SKM-1 treated with dmso at 0.1 percent for 144 hours (cell line): ENCODE results near the gene CDK8.
"Not testable (repeated sequence)": the region's sequence is repeated elsewhere in the genome, so short reads cannot be mapped to it uniquely, and the experiment has no call there.

Source experiments
- DNase-seq: peaks from one replicate; lab custom pipeline; 2025; ENCODE audit not compliant: unreplicated experiment; lab: John Stamatoyannopoulos, UW

Gene CDK8

DNA sequence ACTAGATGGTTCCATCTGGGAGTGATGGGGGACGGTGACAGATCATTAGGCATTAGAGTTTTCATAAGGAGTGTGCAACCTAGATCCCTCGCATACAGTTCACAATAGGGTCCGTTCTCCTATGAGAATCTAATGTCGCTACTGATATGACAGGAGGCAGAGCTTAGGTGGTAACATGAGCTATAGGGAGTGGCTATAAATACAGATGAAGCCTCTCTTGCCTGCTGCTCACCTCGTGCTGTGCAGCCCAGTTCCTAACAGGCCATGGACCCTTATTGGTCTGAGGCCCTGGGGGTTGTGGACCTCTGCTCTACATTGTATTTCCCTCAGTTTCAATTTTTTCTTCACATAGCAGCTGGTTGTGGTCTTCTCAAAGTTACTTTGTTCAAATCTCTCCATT is 56.5 kb downstream of the CDK8 start:
- DNase-seq = no peak

DNA sequence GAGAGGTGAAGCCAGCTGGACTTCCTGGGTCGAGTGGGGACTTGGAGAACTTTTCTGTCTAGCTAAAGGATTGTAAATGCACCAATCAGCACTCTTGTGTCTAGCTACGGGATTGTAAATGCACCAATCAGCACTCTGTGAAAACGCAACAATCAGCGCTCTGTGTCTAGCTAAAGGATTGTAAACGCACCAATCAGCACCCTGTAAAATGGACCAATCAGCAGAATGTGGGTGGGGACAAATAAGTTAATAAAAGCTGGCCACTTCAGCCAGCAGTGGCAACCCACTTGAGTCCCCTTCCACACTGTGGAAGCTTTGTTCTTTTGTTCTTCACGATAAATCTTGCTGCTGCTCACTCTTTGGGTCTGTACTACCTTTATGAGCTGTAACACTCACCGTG is 58.1 kb downstream of the CDK8 start:
- not testable (repeated sequence) for DNase-seq

DNA sequence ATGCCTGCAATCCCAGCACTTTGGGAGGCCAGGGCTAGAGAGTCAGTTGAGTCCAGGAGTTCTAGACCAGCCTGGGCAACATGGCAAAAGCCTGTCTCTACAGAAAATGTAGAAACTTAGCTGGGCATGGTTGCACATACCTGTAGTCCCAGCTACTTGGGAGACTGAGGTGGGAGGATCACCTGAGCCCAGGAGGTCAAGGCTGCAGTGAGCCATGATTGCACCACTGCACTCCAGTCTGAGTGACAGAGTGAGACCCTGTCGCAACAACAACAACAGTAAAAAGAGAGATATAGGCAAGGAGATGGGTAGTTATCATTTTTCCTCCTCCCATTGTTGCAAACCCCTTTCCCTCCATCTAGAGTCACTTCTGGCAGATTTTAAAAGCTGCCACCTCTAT is 62.2 kb downstream of the CDK8 start:
- DNase-seq = not testable (repeated sequence)

DNA sequence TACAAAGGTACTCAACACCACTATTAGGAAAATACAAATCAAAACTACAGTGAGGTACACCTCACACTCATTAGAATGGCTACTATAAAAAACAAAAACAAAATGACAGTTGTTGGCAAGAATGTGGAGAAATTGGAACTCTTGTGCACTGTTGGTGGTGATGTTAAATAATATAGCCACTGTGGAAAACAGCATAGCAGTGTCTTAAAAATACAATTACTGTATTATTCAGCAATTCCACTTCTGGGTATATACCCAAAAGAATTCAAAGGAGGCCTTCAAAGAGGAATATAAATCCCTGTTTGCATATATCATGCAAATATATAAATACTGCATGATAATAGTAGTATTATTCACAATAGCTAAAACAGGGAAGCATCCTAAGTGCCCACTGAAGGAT is 66.8 kb downstream of the CDK8 start:
- DNase-seq = no peak

DNA sequence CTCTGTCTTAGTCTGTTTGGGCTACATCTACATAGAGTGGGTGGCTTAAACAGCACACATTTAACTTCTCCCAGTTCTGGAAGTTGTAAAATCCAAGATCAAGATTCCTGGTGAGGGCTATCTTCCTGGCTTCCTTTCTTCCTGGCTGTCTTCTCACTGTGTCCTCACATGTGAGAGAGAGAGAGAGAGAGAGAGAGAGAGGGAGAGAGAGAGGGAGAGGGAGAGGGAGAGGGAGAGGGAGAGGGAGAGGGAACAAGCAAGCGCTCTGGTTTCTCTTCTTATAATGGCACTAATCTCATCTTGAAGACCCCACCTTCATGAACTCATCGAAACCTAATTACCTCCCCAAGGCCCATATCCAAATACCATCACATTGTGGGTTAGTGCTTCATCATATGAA is 69.2 kb downstream of the CDK8 start:
- no peak for DNase-seq

DNA sequence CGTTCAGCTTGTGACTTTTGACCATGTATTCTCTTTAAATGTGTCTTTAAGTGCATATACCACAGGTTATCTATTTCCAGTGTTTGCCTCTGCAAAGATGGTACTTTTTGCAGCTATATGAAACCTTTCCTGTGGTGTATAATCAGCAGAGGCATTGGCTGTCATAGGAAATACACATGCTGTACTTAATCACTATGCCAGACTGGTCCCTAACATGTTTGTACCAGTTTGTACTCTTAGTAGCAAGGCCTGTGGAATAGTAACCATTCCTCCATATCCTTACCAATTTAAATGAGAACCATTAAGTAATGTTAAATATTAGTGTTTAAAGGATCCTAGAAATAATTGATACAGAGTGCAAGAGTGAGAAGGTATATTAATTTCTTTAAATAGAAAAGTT is 69.8 kb downstream of the CDK8 start:
- no peak for DNase-seq

DNA sequence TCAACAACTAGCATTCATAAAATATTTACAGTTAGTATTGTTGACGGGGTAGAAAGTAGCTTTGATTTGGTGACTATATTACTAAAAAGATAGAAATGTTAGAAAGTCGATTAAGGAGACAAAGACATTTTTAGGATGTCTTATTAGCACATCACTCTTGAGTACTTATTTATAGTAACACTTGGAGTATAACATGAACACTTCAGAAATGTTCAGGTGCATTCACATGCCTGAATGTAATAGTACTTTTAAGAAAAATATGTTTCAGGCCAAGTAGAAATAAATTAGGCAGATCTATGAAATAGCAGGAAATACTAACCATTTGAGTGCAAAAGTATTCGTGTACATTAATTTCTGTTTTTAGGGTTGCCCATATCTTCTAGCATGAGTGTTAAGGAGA is 70.4 kb downstream of the CDK8 start:
- DNase-seq = no peak

DNA sequence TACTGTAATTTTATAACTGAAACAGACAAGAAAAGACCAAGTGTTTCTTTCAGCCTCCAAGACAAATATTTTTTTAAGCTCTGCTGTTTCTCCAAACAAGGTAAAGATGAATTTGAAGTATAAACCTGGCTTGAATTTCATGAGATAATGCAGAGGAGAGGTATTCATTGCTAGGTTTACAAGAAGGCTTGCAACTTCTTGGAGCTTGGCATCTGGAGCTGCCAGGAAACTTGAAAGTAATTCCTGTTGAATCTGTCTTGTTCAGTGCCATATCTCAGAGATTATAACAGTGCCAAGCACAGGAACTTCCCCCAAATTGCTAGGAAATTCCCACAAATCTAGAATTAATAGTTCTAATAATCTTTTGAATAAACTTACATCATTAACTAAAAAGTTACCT is 70.9 kb downstream of the CDK8 start:
- no peak for DNase-seq

DNA sequence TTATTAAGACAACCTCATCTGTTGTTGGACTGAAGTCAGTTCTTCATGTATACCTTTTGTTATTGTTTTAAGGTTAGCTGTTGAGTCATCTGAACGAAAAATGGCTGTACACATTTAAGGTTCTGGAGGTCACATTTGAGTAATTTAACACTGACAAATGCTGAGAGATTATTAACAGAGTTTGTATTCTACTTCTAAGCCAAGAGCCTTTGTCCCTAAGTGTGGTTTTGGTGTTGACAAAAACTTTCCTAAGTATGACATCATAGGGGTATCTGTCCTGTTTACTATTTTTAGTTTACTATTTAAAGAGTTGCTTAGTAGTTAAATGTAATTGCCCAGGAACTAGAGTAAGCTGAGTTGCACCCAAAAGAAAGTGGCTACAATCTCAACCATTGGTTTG is 71.9 kb downstream of the CDK8 start:
- no peak for DNase-seq

DNA sequence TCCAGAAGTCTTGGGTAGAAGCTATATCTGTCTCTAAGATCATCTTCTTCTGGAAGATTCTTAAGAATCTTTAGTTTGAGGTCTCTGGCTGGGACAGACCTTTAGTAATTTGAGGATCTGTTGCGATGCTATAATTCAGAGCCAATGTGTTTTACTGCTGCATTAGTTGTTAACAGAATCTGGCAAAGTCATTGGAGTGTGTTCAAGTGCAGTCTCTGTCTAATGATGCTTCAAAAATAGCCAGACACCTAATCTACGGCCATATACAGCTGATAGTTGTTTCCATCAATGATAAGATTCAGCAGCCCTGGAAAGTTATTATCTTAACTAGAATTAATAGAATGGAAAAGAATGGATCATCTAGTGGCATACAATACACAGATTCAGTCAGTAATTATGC is 72.6 kb downstream of the CDK8 start:
- no peak for DNase-seq

DNA sequence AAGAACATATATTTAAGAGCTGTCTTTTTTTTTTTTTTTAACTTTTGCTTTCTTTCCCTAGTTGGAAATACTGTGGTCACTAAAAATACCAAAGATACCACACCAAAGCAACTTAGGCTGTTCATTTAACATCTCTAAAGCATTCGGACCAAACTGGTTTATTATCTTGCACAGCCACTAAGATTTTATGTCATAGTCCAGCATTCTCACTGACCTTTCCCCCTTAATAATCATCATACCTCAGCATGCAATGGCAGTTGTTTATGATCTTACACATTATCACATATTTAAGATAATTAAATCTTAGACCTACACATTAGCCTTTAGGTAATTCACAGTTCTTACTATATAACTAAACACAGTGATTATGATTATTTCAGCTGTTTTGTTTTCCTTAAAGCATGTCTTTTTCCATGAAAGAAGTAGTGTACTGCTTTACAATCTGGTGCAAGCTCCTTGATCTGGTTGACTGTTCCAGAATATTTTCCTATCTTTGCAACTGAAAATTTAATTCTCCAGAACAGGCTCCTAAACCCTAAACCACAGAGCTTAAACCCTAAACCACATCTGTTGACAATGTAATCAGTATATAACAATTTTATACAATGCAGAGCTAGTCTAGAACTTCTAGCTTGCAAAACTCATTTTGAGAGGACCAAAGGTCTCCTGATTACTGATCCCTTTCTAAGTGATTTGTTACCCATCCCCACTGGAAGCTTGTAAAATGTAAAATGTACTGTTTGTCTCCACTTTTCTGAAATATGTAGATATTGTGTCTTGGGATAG is 74.2 kb downstream of the CDK8 start:
- no peak for DNase-seq

DNA sequence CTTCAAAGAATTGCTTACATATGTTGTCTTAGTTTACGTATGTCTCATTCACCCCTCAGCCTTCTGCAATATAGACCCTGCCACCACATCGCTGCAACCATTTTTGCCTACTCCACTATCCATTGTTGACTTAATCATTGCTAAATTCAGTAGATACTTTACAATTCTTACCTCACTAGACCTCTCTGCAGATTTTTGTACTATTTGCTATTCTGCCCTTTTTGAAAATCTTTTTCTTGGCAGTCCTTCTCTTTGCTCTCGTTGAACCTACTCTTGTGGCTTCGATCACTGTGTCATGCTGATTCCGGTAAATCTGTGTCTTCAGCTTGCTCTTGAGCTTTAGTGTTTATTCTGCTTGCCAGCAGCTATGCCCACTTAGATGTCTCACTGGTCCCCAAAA is 81.2 kb downstream of the CDK8 start:
- no peak for DNase-seq

DNA sequence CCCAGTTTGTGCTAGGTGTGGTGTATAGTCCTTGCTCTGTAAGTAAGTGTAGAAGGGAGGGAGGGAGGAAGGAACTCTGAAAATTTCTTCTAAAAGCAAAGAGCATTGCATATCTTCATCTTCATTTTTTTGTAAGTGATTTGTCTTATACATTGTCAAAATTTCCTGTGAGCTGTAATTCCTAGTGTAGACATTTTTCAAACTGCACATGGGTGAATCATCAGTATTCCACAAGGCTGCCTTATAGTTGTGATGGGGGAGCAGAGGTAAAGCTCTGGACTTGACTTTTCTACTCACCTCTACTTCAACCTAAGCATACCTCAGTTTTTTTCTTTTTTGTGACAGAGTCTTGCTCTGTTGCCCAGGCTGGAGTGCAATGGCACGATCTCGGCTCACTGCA is 86.9 kb downstream of the CDK8 start:
- DNase-seq = no peak

DNA sequence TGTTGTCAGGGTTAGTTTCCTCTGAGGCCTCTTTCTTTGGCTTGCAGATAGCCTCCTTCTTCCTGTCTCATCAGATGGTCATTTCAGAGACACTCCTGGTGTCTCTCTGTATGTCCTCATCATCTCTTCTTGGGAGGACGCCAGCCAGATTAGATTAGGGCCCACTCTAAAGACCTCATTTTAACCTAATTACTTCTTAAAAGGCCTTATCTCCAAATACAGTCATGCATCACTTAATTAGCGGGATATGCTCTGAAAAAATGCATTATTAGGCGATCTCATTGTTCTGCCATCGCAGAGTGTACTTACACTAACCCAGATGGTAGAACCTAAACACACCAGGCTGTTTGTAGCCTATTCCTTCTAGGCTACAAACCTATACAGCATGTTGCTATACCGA is 89.0 kb downstream of the CDK8 start:
- DNase-seq = no peak

DNA sequence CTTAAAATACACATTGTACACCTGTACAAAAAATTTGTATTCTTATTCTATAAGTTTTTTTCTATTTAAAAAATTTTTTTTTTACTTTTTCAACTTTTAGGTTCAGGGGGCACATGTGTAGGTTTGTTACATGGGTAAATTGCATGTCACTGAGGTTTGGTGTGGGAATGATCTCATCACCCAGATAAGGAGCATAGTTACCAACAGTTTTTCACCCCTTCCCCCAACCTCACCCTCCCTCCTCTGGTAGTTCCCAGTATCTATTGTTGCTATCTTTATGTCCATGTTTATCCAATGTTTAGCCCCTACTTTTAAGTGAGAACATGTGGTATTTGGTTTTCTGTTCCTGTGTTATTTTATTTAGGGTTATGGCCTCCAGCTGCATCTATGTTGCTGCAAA is 89.9 kb downstream of the CDK8 start:
- DNase-seq = no peak

DNA sequence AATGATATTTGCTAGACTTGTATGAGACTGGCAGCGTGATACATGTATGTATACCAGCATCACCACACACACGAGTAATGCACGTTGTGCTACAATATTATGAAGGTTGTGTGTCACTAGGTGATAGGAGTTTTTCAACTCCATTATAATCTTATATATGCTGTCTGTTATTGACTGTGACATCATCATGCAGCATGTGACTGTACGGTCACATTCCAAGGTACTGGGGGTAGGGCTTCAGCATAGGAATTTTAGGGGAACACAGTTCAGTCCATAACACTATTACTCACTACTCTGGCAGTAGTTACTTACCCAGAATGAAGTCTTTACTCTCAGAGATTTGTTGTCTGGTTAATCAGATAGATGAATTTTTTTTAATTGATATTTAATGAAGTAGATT is 91.1 kb downstream of the CDK8 start:
- DNase-seq = no peak

DNA sequence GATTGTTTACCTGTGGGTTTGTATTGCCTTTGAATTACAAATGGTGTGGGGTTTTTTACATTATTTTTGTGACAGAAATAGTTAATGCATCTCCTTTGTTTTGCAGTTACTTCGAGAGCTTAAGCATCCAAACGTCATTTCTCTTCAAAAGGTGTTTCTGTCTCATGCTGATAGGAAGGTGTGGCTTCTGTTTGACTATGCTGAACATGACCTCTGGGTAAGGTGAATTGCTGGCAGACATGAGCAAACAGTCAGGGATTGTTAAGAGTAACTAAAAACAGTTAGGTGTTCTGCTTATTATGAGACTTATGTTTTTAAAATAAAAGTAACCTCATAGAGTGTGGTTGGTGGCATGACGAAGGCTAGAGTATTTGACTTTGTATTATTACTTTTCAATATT is 95.0 kb downstream of the CDK8 start:
- no peak for DNase-seq

DNA sequence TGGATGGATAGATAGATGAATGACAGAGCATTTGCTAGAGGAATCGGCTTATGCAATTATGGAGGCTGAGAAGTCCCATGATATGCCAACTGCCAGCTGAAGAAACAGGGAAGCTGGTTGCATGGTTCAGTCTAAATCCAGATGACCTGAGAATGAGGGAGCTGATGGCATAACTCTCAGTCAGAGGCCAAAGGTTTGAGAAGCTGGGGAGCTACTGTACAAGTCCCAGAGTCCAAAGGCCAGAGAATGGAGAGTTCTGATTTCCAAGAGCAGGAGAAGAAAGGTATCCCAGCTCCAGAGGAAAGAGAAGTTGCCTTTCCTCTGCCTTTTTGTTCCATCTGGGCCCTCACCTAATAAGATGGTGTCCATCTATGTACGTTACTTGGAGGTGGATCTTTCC is 108.3 kb downstream of the CDK8 start:
- DNase-seq = no peak

DNA sequence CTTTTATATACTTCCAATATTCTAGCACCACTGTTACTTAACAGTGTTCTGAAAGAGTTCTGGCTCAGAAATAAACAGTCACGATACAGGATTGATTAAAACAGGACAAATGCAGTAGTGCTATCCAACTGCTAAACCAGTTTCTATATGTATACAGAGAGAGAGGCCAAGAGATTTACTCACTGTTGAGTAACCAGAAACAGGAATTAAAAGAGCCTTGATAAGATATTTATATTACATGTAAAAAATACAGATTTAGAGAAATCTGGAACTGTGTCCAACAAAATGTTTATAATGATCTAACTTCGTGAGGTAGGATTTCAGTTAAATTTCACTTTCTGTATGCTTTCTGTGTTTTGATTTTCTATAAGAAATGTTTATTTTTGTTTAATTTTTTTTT is 116.6 kb downstream of the CDK8 start:
- no peak for DNase-seq

DNA sequence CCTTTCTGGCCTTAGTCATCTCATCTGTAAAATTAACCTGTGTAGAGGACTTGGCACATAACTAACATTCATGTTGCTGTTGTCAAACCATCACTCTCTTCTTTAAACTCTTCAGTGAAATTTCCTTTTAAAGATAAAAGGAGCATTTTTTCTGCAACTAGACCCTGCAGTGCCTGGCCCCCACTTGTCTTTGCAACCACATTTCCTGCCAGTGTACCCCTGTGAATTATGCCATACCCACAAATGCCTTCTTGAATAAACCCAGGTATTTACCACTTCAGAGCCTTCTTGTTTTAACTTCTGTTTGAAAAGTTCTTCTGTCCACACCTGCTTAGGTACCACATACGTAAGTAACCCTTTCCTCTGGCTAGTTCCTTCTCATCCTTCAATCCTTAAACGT is 118.8 kb downstream of the CDK8 start:
- DNase-seq = no peak

DNA sequence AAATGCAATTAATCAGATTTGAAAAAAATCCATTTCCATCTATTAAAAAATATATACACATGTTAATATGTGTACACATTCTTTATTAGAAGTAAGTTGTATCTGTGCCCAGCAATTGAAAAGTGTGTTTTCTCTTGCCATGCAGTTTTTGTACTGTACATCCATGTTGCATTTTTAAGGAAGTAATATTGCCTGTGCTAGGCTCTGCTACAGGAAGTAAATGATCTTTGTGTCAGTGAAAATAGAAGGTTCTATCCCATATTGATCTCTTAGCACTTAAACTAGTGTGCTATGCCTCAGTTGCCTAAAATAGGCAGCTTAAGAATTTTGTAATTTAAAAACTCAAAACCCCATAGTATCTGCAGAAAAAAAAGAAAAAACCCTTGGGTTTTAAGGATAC is 122.5 kb downstream of the CDK8 start:
- peak; percentile 9 for DNase-seq

DNA sequence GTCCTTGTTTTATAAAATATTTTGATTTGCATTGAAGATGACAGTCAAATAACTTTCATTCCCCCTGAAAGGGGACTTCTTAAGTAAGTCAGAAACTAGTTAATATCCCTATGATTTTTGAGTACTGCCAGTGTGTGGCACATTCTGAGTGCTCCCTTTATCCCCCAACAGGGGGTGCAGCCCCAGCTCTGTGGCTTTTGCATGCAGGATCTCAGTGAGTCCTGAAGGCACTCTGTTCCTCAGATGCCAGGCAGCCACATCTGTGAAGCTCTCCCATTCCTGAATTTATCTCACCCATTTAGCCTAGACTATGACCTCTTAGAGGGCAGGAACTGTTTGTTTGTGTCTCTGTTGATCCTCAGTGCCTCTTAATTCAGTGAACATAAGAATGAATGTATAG is 123.1 kb downstream of the CDK8 start:
- DNase-seq = peak; percentile 14

DNA sequence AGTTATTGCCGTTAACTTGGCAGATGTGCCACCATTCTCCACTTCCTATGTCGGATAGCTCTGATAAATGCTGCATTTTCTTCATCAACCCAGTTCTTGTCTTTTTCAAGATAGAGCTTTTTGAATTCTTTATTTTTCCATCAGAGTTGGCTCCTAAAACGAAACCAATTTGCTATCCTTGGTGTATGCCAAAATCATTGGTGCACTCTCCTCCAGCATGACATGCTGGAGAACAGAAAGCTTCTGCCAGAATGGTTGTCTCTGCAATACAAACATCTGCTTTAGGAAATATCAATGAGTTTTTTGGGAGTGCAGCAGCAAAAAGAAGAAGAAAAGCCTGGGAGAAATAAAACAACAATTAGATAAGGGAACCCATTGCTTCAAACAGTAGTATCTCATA is 124.2 kb downstream of the CDK8 start:
- no peak for DNase-seq

DNA sequence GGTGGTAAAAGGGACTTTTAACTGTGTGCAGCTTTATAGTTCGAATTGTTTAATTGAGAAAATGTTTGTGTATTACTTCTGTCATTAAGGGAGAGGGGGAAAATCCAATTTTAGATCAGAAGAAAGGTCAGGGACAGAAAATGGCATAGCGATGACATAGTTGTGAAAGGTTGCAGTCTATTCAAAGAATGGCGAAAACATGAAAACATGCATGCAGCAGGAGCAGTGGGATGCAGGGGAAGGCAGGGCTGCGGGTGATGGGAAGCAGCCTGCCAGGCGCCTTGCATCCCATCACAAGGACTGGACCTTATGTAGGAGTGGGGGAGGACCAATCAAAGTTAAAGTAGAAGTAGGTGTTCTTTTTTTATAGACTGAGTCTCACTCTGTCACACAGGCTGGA is 125.9 kb downstream of the CDK8 start:
- no peak for DNase-seq
